HEK293 (cell line): ENCODE results near the gene MPPE1.
A peak's percentile ranks its signal among the peaks of the same experiment; 100 is the strongest.

Experiments used
- IKZF3 ChIP-seq: fragments of 450-650 bp; IDR thresholded peaks from 2 replicates; pipeline ENCODE4 v1.5.0; 2018; ENCODE audit warnings: missing biosample characterization, mild to moderate bottlenecking, missing genetic modification characterization, moderate library complexity
- KLF8 ChIP-seq: fragments of 450-650 bp; formaldehyde crosslinking; IDR thresholded peaks from 2 replicates; pipeline ENCODE4 v1.5.1; 2016; ENCODE audit warnings: missing biosample characterization, missing genetic modification characterization
- MZF1 ChIP-seq: fragments of 450-650 bp; formaldehyde crosslinking; IDR thresholded peaks from 2 replicates; pipeline ENCODE4 v1.5.1; 2017; ENCODE audit warnings: missing biosample characterization, missing genetic modification characterization, borderline replicate concordance
- OSR2 ChIP-seq: fragments of 450-650 bp; formaldehyde crosslinking; IDR thresholded peaks from 2 replicates; pipeline ENCODE4 v1.5.1; 2016; ENCODE audit warnings: missing biosample characterization, missing genetic modification characterization
- SALL2 ChIP-seq: fragments of 450-650 bp; formaldehyde crosslinking; IDR thresholded peaks from 2 replicates; pipeline ENCODE4 v1.5.0; 2017; ENCODE audit warnings: missing biosample characterization, mild to moderate bottlenecking, missing genetic modification characterization, borderline replicate concordance
- TRIM28 ChIP-seq: IDR thresholded peaks from 2 replicates; pipeline ENCODE4 v1.6.1; 2011; ENCODE audit warnings: low read length, control low read depth, borderline replicate concordance
- ZBTB7A ChIP-seq: fragments of 450-650 bp; formaldehyde crosslinking; IDR thresholded peaks from 2 replicates; pipeline ENCODE4 v1.5.1; 2016; ENCODE audit warnings: low read depth, missing biosample characterization, missing genetic modification characterization
- ZBTB8A ChIP-seq: fragments of 450-650 bp; formaldehyde crosslinking; IDR thresholded peaks from 2 replicates; pipeline ENCODE4 v1.5.1; 2016; ENCODE audit warnings: missing biosample characterization, missing genetic modification characterization
- ZIC2 ChIP-seq: fragments of 450-650 bp; formaldehyde crosslinking; IDR thresholded peaks from 2 replicates; pipeline ENCODE4 v1.5.1; 2016; ENCODE audit warnings: missing biosample characterization, missing genetic modification characterization
- ZNF155 ChIP-seq: fragments of 450-650 bp; formaldehyde crosslinking; IDR thresholded peaks from 2 replicates; pipeline ENCODE4 v1.5.1; 2016; ENCODE audit warnings: missing biosample characterization, missing genetic modification characterization
- ZNF157 ChIP-seq: fragments of 450-650 bp; formaldehyde crosslinking; IDR thresholded peaks from 2 replicates; pipeline ENCODE4 v1.5.1; 2016; ENCODE audit warnings: missing biosample characterization, missing genetic modification characterization
- ZNF16 ChIP-seq: fragments of 450-650 bp; formaldehyde crosslinking; IDR thresholded peaks from 2 replicates; pipeline ENCODE4 v1.5.1; 2016; ENCODE audit warnings: low read depth, missing biosample characterization, missing genetic modification characterization
- ZNF175 ChIP-seq: fragments of 450-650 bp; formaldehyde crosslinking; IDR thresholded peaks from 2 replicates; pipeline ENCODE4 v1.5.1; 2016; ENCODE audit warnings: missing biosample characterization, missing genetic modification characterization
- ZNF223 ChIP-seq: fragments of 450-650 bp; formaldehyde crosslinking; IDR thresholded peaks from 2 replicates; pipeline ENCODE4 v1.5.1; 2016; ENCODE audit warnings: missing biosample characterization, missing genetic modification characterization
- ZNF248 ChIP-seq: fragments of 450-650 bp; formaldehyde crosslinking; IDR thresholded peaks from 2 replicates; pipeline ENCODE4 v1.5.1; 2017; ENCODE audit warnings: missing biosample characterization, missing genetic modification characterization
- ZNF266 ChIP-seq: fragments of 450-650 bp; formaldehyde crosslinking; IDR thresholded peaks from 2 replicates; pipeline ENCODE4 v1.5.1; 2016; ENCODE audit warnings: missing biosample characterization, missing genetic modification characterization, low read depth
- ZNF292 ChIP-seq: fragments of 450-650 bp; formaldehyde crosslinking; IDR thresholded peaks from 2 replicates; pipeline ENCODE4 v1.5.1; 2016; ENCODE audit warnings: low read depth, missing biosample characterization, missing genetic modification characterization, borderline replicate concordance
- ZNF311 ChIP-seq: fragments of 450-650 bp; formaldehyde crosslinking; IDR thresholded peaks from 2 replicates; pipeline ENCODE4 v1.5.1; 2017; ENCODE audit warnings: missing biosample characterization, missing genetic modification characterization, borderline replicate concordance
- ZNF324 ChIP-seq: fragments of 450-650 bp; formaldehyde crosslinking; IDR thresholded peaks from 2 replicates; pipeline ENCODE4 v1.5.1; 2016; ENCODE audit warnings: missing biosample characterization, missing genetic modification characterization
- ZNF366 ChIP-seq: fragments of 450-650 bp; formaldehyde crosslinking; conservative IDR thresholded peaks from 2 replicates; pipeline ENCODE4 v1.5.1; 2016; ENCODE audit warnings: missing biosample characterization, missing genetic modification characterization
- ZNF37A ChIP-seq: fragments of 450-650 bp; IDR thresholded peaks from 2 replicates; pipeline ENCODE4 v1.5.1; 2018; ENCODE audit warnings: missing biosample characterization, missing genetic modification characterization
- ZNF501 ChIP-seq: fragments of 450-650 bp; formaldehyde crosslinking; IDR thresholded peaks from 2 replicates; pipeline ENCODE4 v1.5.1; 2016; ENCODE audit warnings: missing biosample characterization, missing genetic modification characterization
- ZNF510 ChIP-seq: fragments of 450-650 bp; formaldehyde crosslinking; IDR thresholded peaks from 2 replicates; pipeline ENCODE4 v1.5.1; 2018; ENCODE audit warnings: mild to moderate bottlenecking, missing genetic modification characterization, missing biosample characterization; ENCODE audit not compliant: insufficient replicate concordance
- ZNF544 ChIP-seq: fragments of 450-650 bp; formaldehyde crosslinking; IDR thresholded peaks from 2 replicates; pipeline ENCODE4 v1.5.0; 2017; ENCODE audit warnings: missing biosample characterization, missing genetic modification characterization
- ZNF677 ChIP-seq: fragments of 450-650 bp; IDR thresholded peaks from 2 replicates; pipeline ENCODE4 v1.5.0; 2018; ENCODE audit warnings: missing biosample characterization, mild to moderate bottlenecking, missing genetic modification characterization, moderate library complexity
- ZNF707 ChIP-seq: fragments of 450-650 bp; formaldehyde crosslinking; IDR thresholded peaks from 2 replicates; pipeline ENCODE4 v1.5.1; 2016; ENCODE audit warnings: missing biosample characterization, missing genetic modification characterization
- ZNF777 ChIP-seq: fragments of 450-650 bp; formaldehyde crosslinking; IDR thresholded peaks from 2 replicates; pipeline ENCODE4 v1.5.1; 2017; ENCODE audit warnings: missing biosample characterization, missing genetic modification characterization, borderline replicate concordance
- ZNF792 ChIP-seq: fragments of 450-650 bp; formaldehyde crosslinking; IDR thresholded peaks from 2 replicates; pipeline ENCODE4 v1.5.1; 2016; ENCODE audit warnings: missing biosample characterization, missing genetic modification characterization
- ZSCAN18 ChIP-seq: fragments of 450-650 bp; formaldehyde crosslinking; IDR thresholded peaks from 2 replicates; pipeline ENCODE4 v1.5.1; 2016; ENCODE audit warnings: missing biosample characterization, missing genetic modification characterization
- TF ChIP-seq, protein P1 (sequence below): fragments of 450-650 bp; formaldehyde crosslinking; IDR thresholded peaks from 2 replicates; pipeline ENCODE4 v1.5.1; 2016; ENCODE audit warnings: missing biosample characterization, missing genetic modification characterization
- TF ChIP-seq, protein P2 (sequence below): fragments of 450-650 bp; formaldehyde crosslinking; IDR thresholded peaks from 2 replicates; pipeline ENCODE4; 2016; ENCODE audit warnings: missing biosample characterization, missing genetic modification characterization
- TF ChIP-seq, protein P3 (sequence below): fragments of 450-650 bp; formaldehyde crosslinking; IDR thresholded peaks from 2 replicates; pipeline ENCODE4 v1.5.1; 2017; ENCODE audit warnings: missing biosample characterization, missing genetic modification characterization
- TF ChIP-seq, protein P4 (sequence below): fragments of 450-650 bp; formaldehyde crosslinking; IDR thresholded peaks from 2 replicates; pipeline ENCODE4 v1.5.1; 2016; ENCODE audit warnings: missing biosample characterization, missing genetic modification characterization

MPPE1 gene

DNA sequence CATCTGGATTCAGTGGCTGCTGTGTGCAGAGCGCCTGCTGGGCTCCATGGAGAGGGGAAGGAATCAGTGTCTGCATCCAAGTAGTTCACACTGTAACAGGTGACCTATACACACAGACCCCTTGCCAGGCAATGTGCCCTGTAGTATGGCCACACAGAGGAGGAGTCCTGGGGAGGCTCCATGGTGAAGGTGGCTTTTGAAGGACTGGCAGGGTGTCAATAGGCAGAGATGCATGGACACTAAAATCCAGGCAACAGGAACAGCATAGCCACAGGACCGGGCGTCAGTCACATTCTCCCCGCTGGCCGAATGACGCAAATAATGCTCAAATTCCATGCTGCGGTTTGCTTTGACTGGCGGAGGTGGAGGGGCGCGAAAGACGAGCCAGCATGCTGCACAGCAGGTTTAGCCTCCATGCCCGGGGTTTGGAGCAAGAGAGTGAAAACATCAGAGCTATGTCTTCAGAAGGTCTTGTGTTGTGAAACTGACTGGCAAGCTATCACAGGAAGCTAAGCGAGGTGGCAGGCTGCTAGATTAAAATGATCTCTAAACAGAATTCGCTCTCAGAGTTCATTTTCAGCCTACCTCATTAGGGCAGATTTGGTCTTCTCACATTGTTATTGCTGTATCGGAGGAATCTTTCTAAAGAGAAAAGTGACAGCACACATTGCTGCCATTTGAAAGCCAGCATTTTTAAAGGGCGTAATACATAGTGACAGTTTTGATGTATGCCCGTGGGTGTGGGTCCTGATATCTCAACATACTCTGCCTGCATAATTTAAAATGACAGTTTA lies 58.1 kb downstream of the MPPE1 start (continued):
- TF ChIP-seq ZNF157, result no peak
- TF ChIP-seq ZNF677, result no peak
- no peak for TF ChIP-seq ZBTB7A (tag by site-specific recombination)
- TF ChIP-seq ZNF292, result no peak
- TF ChIP-seq ZNF544 (tag by site-specific recombination), result no peak
- no peak for TF ChIP-seq SALL2 (tag by site-specific recombination)
- no peak for TF ChIP-seq ZNF248 (tag by site-specific recombination)
- TF ChIP-seq ZNF792 (tag by site-specific recombination), result peak; percentile 63; the same call in 1 of the 2 replicates
- no peak for TF ChIP-seq ZNF155
- TF ChIP-seq ZNF175 (tag by site-specific recombination), result no peak
- TF ChIP-seq ZNF311 (tag by site-specific recombination), result no peak
- TF ChIP-seq, protein P1, sequence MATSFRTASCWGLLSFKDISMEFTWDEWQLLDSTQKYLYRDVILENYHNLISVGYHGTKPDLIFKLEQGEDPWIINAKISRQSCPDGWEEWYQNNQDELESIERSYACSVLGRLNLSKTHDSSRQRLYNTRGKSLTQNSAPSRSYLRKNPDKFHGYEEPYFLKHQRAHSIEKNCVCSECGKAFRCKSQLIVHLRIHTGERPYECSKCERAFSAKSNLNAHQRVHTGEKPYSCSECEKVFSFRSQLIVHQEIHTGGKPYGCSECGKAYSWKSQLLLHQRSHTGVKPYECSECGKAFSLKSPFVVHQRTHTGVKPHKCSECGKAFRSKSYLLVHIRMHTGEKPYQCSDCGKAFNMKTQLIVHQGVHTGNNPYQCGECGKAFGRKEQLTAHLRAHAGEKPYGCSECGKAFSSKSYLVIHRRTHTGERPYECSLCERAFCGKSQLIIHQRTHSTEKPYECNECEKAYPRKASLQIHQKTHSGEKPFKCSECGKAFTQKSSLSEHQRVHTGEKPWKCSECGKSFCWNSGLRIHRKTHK (tag by site-specific recombination), result no peak
- TF ChIP-seq, protein P2, sequence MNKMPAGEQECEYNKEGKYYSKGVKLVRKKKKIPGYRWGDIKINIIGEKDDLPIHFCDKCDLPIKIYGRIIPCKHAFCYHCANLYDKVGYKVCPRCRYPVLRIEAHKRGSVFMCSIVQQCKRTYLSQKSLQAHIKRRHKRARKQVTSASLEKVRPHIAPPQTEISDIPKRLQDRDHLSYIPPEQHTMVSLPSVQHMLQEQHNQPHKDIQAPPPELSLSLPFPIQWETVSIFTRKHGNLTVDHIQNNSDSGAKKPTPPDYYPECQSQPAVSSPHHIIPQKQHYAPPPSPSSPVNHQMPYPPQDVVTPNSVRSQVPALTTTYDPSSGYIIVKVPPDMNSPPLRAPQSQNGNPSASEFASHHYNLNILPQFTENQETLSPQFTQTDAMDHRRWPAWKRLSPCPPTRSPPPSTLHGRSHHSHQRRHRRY (tag by site-specific recombination), result no peak
- TF ChIP-seq ZNF707 (tag by site-specific recombination), result no peak
- no peak for TF ChIP-seq ZNF37A (tag by site-specific recombination)
- TF ChIP-seq, protein P3, sequence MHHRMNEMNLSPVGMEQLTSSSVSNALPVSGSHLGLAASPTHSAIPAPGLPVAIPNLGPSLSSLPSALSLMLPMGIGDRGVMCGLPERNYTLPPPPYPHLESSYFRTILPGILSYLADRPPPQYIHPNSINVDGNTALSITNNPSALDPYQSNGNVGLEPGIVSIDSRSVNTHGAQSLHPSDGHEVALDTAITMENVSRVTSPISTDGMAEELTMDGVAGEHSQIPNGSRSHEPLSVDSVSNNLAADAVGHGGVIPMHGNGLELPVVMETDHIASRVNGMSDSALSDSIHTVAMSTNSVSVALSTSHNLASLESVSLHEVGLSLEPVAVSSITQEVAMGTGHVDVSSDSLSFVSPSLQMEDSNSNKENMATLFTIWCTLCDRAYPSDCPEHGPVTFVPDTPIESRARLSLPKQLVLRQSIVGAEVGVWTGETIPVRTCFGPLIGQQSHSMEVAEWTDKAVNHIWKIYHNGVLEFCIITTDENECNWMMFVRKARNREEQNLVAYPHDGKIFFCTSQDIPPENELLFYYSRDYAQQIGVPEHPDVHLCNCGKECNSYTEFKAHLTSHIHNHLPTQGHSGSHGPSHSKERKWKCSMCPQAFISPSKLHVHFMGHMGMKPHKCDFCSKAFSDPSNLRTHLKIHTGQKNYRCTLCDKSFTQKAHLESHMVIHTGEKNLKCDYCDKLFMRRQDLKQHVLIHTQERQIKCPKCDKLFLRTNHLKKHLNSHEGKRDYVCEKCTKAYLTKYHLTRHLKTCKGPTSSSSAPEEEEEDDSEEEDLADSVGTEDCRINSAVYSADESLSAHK, result peak; percentile 24; the same call in 1 of the 2 replicates
- no peak for TF ChIP-seq KLF8 (tag by site-specific recombination)
- TF ChIP-seq OSR2, result 0 out of 2 replicates have a peak, but pooled peaks have one; percentile 12
- no peak for TF ChIP-seq ZNF223
- TF ChIP-seq ZNF16, result no peak
- no peak for TF ChIP-seq TRIM28
- TF ChIP-seq MZF1, result no peak
- no peak for TF ChIP-seq ZNF266 (tag by site-specific recombination)
- no peak for TF ChIP-seq ZSCAN18
- TF ChIP-seq ZBTB8A (tag by site-specific recombination), result peak; percentile 49; the same call in 1 of the 2 replicates
- TF ChIP-seq ZNF777 (tag by site-specific recombination), result no peak
- peak; percentile 100 for TF ChIP-seq ZIC2 (tag by site-specific recombination)
- peak; percentile 37 for TF ChIP-seq ZNF366 (tag by site-specific recombination)
- peak; percentile 67; the same call in 1 of the 2 replicates for TF ChIP-seq ZNF501 (tag by site-specific recombination)
- TF ChIP-seq ZNF510 (tag by site-specific recombination), result no peak
- TF ChIP-seq, protein P4, sequence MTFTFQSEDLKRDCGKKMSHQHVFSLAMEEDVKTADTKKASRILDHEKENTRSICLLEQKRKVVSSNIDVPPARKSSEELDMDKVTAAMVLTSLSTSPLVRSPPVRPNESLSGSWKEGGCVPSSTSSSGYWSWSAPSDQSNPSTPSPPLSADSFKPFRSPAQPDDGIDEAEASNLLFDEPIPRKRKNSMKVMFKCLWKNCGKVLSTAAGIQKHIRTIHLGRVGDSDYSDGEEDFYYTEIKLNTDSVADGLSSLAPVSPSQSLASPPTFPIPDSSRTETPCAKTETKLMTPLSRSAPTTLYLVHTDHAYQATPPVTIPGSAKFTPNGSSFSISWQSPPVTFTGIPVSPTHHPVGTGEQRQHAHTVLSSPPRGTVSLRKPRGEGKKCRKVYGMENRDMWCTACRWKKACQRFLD (tag by site-specific recombination), result no peak
- no peak for TF ChIP-seq ZNF324
- peak; percentile 62 for TF ChIP-seq IKZF3 (tag by site-specific recombination)
